DND-41 (cell line): ENCODE data around the gene ARRDC4.

Experiments
- ATAC-seq: fragments of 200-7000 bp; cut with Tn5 transposase; 3 replicates; pipeline ENCODE4 v1.9.1; 2021; ENCODE audit warnings: low read depth; ENCODE audit not compliant: insufficient read depth
- DNase-seq: peaks from one replicate; pipeline ENCODE4 v3.0.0-alpha.2; 2020
- H2AFZ ChIP-seq: 2 replicates; pipeline ENCODE4 v1.6.0; 2012; ENCODE audit warnings: low read depth, low read length
- H3K27ac ChIP-seq: 2 replicates; pipeline ENCODE4 v1.5.1; 2012; ENCODE audit warnings: low read length, inconsistent platforms
- H3K27me3 ChIP-seq: fragments of 200-600 bp; sonication (generic); 2 replicates; pipeline ENCODE4 v1.6.0; 2012; ENCODE audit warnings: low read length, mild to moderate bottlenecking, inconsistent platforms; ENCODE audit not compliant: insufficient read depth, poor library complexity
- H3K36me3 ChIP-seq: 2 replicates; pipeline ENCODE4 v1.5.1; 2012; ENCODE audit warnings: low read length, inconsistent platforms; ENCODE audit not compliant: insufficient read depth
- H3K4me1 ChIP-seq: 2 replicates; pipeline ENCODE4 v1.5.1; 2012; ENCODE audit warnings: mild to moderate bottlenecking, low read length; ENCODE audit not compliant: insufficient read depth
- H3K4me2 ChIP-seq: 2 replicates; pipeline ENCODE4 v1.6.0; 2012; ENCODE audit warnings: mild to moderate bottlenecking, moderate library complexity, low read length, inconsistent platforms; ENCODE audit not compliant: insufficient read depth
- H3K4me3 ChIP-seq, 2 experiments: fragments of 200-600 bp in 1 of 2; shearing (Covaris generic) in 1 of 2; 2 replicates each; pipeline ENCODE4 v1.5.1; 2012 to 2016; ENCODE audit warnings: inconsistent platforms in 2 of 2, low read length in 2 of 2, mild to moderate bottlenecking in 2 of 2, low read depth in 1 of 2, moderate library complexity in 1 of 2
- H3K79me2 ChIP-seq: 2 replicates; pipeline ENCODE4 v1.6.0; 2012; ENCODE audit warnings: low read length, inconsistent platforms; ENCODE audit not compliant: insufficient read depth
- H3K9ac ChIP-seq: 2 replicates; pipeline ENCODE4 v1.6.0; 2012; ENCODE audit warnings: low read depth, mild to moderate bottlenecking, inconsistent platforms, low read length, moderate library complexity
- H3K9me3 ChIP-seq: 2 replicates; pipeline ENCODE4 v1.5.1; 2012; ENCODE audit warnings: low read length, moderate library complexity, mild to moderate bottlenecking, inconsistent platforms; ENCODE audit not compliant: insufficient read depth, severe bottlenecking
- H4K20me1 ChIP-seq: 2 replicates; pipeline ENCODE4 v1.6.0; 2012; ENCODE audit warnings: low read length; ENCODE audit not compliant: insufficient read depth
- CTCF ChIP-seq: IDR thresholded peaks from 2 replicates; pipeline ENCODE4 v1.5.1; 2012; ENCODE audit warnings: borderline replicate concordance, low read length, moderate library complexity, mild to moderate bottlenecking; ENCODE audit not compliant: poor library complexity, severe bottlenecking; ENCODE audit errors: extremely low read depth
- EZH2 ChIP-seq: IDR thresholded peaks from 3 replicates; pipeline ENCODE4 v1.6.1; 2012; ENCODE audit warnings: borderline replicate concordance, low read depth, mild to moderate bottlenecking, moderate library complexity, low read length, inconsistent platforms; ENCODE audit not compliant: severe bottlenecking

ARRDC4 gene

GRCh38 chr15:98003996-98004395 lies 43.5 kb downstream of the ARRDC4 start:
- no peaks in the 10 kb centered on the region for H3K9me3 ChIP-seq
- H2AFZ ChIP-seq: no peak overlapping the region
- H3K27ac ChIP-seq: no peak overlapping the region
- no peak overlapping the region for H3K4me3 ChIP-seq
- no peaks in the 10 kb centered on the region for H3K36me3 ChIP-seq
- no peaks in the 10 kb centered on the region for H3K27me3 ChIP-seq
- ATAC-seq: no peak
- TF ChIP-seq EZH2 (no peak), CTCF (no peak)
- no peaks in the 10 kb centered on the region for H4K20me1 ChIP-seq
- DNase-seq: no peak
- peaks cover 5% of the 10 kb centered on the region; the same call in 1 of the 2 replicates for H3K4me1 ChIP-seq
- no peak overlapping the region for H3K4me2 ChIP-seq
- H3K9ac ChIP-seq: no peak overlapping the region
- H3K79me2 ChIP-seq: no peaks in the 10 kb centered on the region

GRCh38 chr15:98005659-98006058 lies 45.2 kb downstream of the ARRDC4 start:
- no peak overlapping the region for H3K9ac ChIP-seq
- no peak for ATAC-seq
- no peaks in the 10 kb centered on the region for H4K20me1 ChIP-seq
- no peaks in the 10 kb centered on the region for H3K4me1 ChIP-seq
- H2AFZ ChIP-seq: no peak overlapping the region
- no peaks in the 10 kb centered on the region for H3K27me3 ChIP-seq
- H3K27ac ChIP-seq: no peak overlapping the region
- H3K4me2 ChIP-seq: no peak overlapping the region
- no peaks in the 10 kb centered on the region for H3K79me2 ChIP-seq
- H3K4me3 ChIP-seq: no peak overlapping the region
- TF ChIP-seq EZH2 (no peak), CTCF (no peak)
- H3K36me3 ChIP-seq: no peaks in the 10 kb centered on the region
- H3K9me3 ChIP-seq: no peaks in the 10 kb centered on the region
- DNase-seq: no peak

DNA sequence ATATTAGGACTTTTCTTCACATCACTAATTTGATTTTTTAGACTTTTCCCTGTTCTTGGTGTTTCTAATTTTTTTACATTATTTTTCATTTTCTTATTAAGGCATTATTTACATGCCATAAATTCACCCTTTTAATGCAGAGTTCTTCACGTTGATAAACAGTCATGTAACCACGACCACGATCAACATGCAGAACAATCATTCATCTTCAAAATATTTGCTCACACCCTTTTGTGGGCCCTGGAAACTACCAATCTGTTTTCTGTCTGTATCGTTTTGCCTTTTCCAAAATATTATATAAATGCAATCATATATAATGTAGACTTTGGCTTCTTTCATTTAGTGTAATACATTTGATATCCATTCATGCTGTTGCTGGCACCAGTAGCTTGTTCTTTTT lies 48.7 kb downstream of the ARRDC4 start:
- DNase-seq (no peak), ATAC-seq (no peak)
- Histone ChIP-seq H3K36me3 (no peaks in the 10 kb centered on the region), H3K4me2 (no peak overlapping the region), H3K27me3 (no peaks in the 10 kb centered on the region), H4K20me1 (no peaks in the 10 kb centered on the region), H3K4me1 (no peaks in the 10 kb centered on the region), H3K4me3 (no peak overlapping the region), H3K9ac (no peak overlapping the region), H3K27ac (no peak overlapping the region), H3K79me2 (no peaks in the 10 kb centered on the region), H2AFZ (no peak overlapping the region), H3K9me3 (no peaks in the 10 kb centered on the region)
- TF ChIP-seq EZH2 (no peak), CTCF (no peak)

GRCh38 chr15:98009971-98010370 lies 49.5 kb downstream of the ARRDC4 start:
- no peak for DNase-seq
- H3K27me3 ChIP-seq: no peaks in the 10 kb centered on the region
- H3K4me1 ChIP-seq: no peaks in the 10 kb centered on the region
- H3K36me3 ChIP-seq: no peaks in the 10 kb centered on the region
- no peaks in the 10 kb centered on the region for H3K79me2 ChIP-seq
- no peak overlapping the region for H3K27ac ChIP-seq
- no peaks in the 10 kb centered on the region for H3K9me3 ChIP-seq
- H2AFZ ChIP-seq: no peak overlapping the region
- H3K4me2 ChIP-seq: no peak overlapping the region
- no peaks in the 10 kb centered on the region for H4K20me1 ChIP-seq
- H3K9ac ChIP-seq: no peak overlapping the region
- TF ChIP-seq EZH2 (no peak), CTCF (no peak)
- H3K4me3 ChIP-seq: no peak overlapping the region
- no peak for ATAC-seq
